ENCODE data around the gene VRK3.
A peak's percentile ranks its signal among the peaks of the same experiment; 100 is the strongest.
"Not testable (repeated sequence)": the region's sequence is repeated elsewhere in the genome, so short reads cannot be mapped to it uniquely, and the experiment has no call there.

VRK3 gene

GRCh38 chr19:49988007-49988406 lies 37.2 kb downstream of the VRK3 start:
- DNase-seq (ENCODE audit: low read depth) = no peak

GRCh38 chr19:49987159-49987698 lies 37.9 kb downstream of the VRK3 start:
- peak; percentile 70 for DNase-seq (ENCODE audit: low read depth)

GRCh38 chr19:49986354-49986753 lies 38.8 kb downstream of the VRK3 start:
- no peak for DNase-seq (ENCODE audit: low read depth)

GRCh38 chr19:49985871-49986270 lies 39.3 kb downstream of the VRK3 start:
- DNase-seq (ENCODE audit: low read depth) = no peak

- no peak for DNase-seq (ENCODE audit: low read depth)
Observed at GRCh38 chr19:49984491-49984890, 40.7 kb downstream of the VRK3 start.

GRCh38 chr19:49983645-49984229 lies 41.4 kb downstream of the VRK3 start:
- DNase-seq (ENCODE audit: low read depth) = peak; percentile 68

- DNase-seq (ENCODE audit: low read depth) = no peak
Observed at GRCh38 chr19:49981603-49982593, 43.3 kb downstream of the VRK3 start.

- no peak for DNase-seq (ENCODE audit: low read depth)
Observed at GRCh38 chr19:49978324-49978723, 46.8 kb downstream of the VRK3 start.

GRCh38 chr19:49977881-49978280 lies 47.3 kb downstream of the VRK3 start:
- DNase-seq (ENCODE audit: low read depth) = no peak

- DNase-seq (ENCODE audit: low read depth) = no peak
Observed at GRCh38 chr19:49977076-49977475, 48.1 kb downstream of the VRK3 start.

- no peak for DNase-seq (ENCODE audit: low read depth)
Observed at GRCh38 chr19:49976496-49976895, 48.7 kb downstream of the VRK3 start.

GRCh38 chr19:49975051-49975450 lies 50.1 kb downstream of the VRK3 start:
- no peak for DNase-seq (ENCODE audit: low read depth)

- no peak for DNase-seq (ENCODE audit: low read depth)
Observed at GRCh38 chr19:49973987-49974386, 51.2 kb downstream of the VRK3 start.

- no peak for DNase-seq (ENCODE audit: low read depth)
Observed at GRCh38 chr19:49972841-49973240, 52.3 kb downstream of the VRK3 start.

- no peak for DNase-seq (ENCODE audit: low read depth)
Observed at GRCh38 chr19:49971991-49972411, 53.2 kb downstream of the VRK3 start.

- DNase-seq (ENCODE audit: low read depth) = not testable (repeated sequence)
Observed at GRCh38 chr19:49969355-49969754, 55.8 kb downstream of the VRK3 start.

GRCh38 chr19:49968279-49968922 lies 56.8 kb downstream of the VRK3 start:
- no peak for DNase-seq (ENCODE audit: low read depth)

- not testable (repeated sequence) for DNase-seq (ENCODE audit: low read depth)
Observed at GRCh38 chr19:49960980-49961379, 64.2 kb downstream of the VRK3 start, which contains the start of gene SIGLEC11. TSS of gene SIGLEC11 (minus strand) at chr19:49961172. CDS start at chr19:49961081, 91 bp downstream.

GRCh38 chr19:49959892-49960291 lies 65.3 kb downstream of the VRK3 start:
- not testable (repeated sequence) for DNase-seq (ENCODE audit: low read depth)

GRCh38 chr19:49958596-49958995 lies 66.6 kb downstream of the VRK3 start:
- DNase-seq (ENCODE audit: low read depth) = not testable (repeated sequence)

GRCh38 chr19:49958144-49958543 lies 67.0 kb downstream of the VRK3 start:
- DNase-seq (ENCODE audit: low read depth) = not testable (repeated sequence)

- no peak for DNase-seq (ENCODE audit: low read depth)
Observed at GRCh38 chr19:49957262-49957915, 67.8 kb downstream of the VRK3 start.

All from stimulated activated CD8-positive, alpha-beta memory T cell treated with anti-CD3 and anti-CD28 coated beads, Interleukin-4, amount 100 ng/mL, for 24 hours (primary cell).